HG03378 (cell line): ENCODE results near the gene CIITA.
A peak's percentile ranks its signal among the peaks of the same experiment; 100 is the strongest.

Experiments used
- ATAC-seq: cut with Tn5 transposase; IDR thresholded peaks from one replicate; pipeline ENCODE4 v1.9.1; 2021; ENCODE audit warnings: mild to moderate bottlenecking, moderate library complexity; ENCODE audit not compliant: unreplicated experiment

Gene CIITA

GRCh38 chr16:10978871-10979446, 102.0 kb downstream of the CIITA start:
- ATAC-seq = no peak

- no peak for ATAC-seq
Measured at GRCh38 chr16:10979717-10980601, 103.0 kb downstream of the CIITA start.

GRCh38 chr16:10980813-10981212, 103.8 kb downstream of the CIITA start:
- no peak for ATAC-seq

GRCh38 chr16:10981697-10982216, 104.8 kb downstream of the CIITA start:
- peak; percentile 60 for ATAC-seq

GRCh38 chr16:10982465-10983150, 105.6 kb downstream of the CIITA start:
- ATAC-seq = peak; percentile 52

- peak; percentile 8 for ATAC-seq
Measured at GRCh38 chr16:10983159-10983558, 106.2 kb downstream of the CIITA start.

GRCh38 chr16:10984509-10984908, 107.5 kb downstream of the CIITA start:
- ATAC-seq = no peak
